MG63 (cell line): ENCODE measurements around the gene EDDM3A. TPM values are rescaled to one million over a fixed set of nuclear protein-coding genes. Genes with fewer than 3 reads are reported as not detected.
"Not testable (repeated sequence)": the region's sequence is repeated elsewhere in the genome, so short reads cannot be mapped to it uniquely, and the experiment has no call there.

Experiments
- DNase-seq: peaks from one replicate; pipeline ENCODE4 v3.0.0-alpha.2; 2020
- H3K27me3 ChIP-seq: fragments of 250-450 bp; sonication (Bioruptor Pico); 2 replicates; pipeline ENCODE4 v1.5.1; 2020; ENCODE audit warnings: mild to moderate bottlenecking, moderate library complexity
- H3K36me3 ChIP-seq: fragments of 250-450 bp; sonication (Bioruptor Pico); 2 replicates; pipeline ENCODE4 v1.5.1; 2020; ENCODE audit warnings: mild to moderate bottlenecking, moderate library complexity
- H3K4me3 ChIP-seq: fragments of 250-450 bp; sonication (Bioruptor Pico); 2 replicates; pipeline ENCODE4 v1.5.1; 2020; ENCODE audit warnings: mild to moderate bottlenecking, moderate library complexity
- H3K9me3 ChIP-seq: fragments of 250-450 bp; sonication (Bioruptor Pico); 2 replicates; pipeline ENCODE4 v1.5.1; 2020; ENCODE audit warnings: mild to moderate bottlenecking, moderate library complexity
- total RNA-seq: library from RNA; depleted of rRNA; stranded (reverse); fragments of >200 nt; shearing (Covaris generic); gene quantifications from 2 replicates; pipeline ENCODE4 v1.2.3, GENCODE V29; 2014; ENCODE audit warnings: low replicate concordance

Gene EDDM3A
- total RNA-seq, 1 experiment from 2014 or later: not detected

- DNase-seq, H3K27me3 ChIP-seq, H3K4me3 ChIP-seq, H3K36me3 ChIP-seq, H3K9me3 ChIP-seq: not testable (repeated sequence)
These were observed 19.6 kb upstream of the EDDM3A start for GRCh38 chr14:20726121-20726520.

DNA sequence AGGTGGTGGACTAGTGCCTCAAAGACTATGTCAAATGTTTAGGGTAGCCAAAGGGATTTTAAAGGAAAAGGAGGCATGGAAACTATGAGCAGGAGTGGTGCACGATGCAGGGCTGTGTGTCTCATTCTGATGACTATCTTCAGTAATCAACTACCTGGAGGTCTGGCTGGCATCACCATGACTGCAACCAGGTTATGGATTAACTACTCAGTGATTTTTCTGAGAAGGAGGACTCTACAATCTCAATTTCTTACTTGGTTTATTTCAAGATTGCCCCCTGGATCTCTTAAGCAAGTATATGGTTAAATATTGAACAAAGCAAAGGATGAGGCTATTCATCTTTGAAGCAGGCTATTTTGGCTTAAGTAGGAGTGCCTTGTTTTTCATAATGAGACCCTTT lies 19.2 kb upstream of the EDDM3A start:
- DNase-seq: no peak
- Histone ChIP-seq H3K9me3 (no peaks in the 10 kb centered on the region), H3K36me3 (no peaks in the 10 kb centered on the region), H3K4me3 (no peak overlapping the region), H3K27me3 (no peaks in the 10 kb centered on the region)

DNA sequence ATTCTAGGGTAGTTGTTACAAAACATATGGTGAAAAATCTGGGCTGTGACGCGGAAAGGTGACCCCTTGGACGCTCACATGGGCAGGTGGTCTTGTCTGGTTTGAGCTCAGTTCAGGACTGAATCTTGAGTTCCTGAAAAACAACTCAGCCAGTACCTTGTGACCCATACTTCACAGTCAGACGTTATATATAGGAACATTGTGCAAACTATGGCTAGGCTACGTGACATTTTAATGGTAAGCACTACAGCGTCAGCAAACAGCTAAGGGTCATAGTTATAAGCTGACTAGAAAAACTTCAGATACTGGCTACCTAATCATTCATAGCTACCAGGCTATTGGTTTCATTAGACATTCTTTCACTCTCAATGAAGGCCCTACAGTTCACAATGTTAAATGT lies 14.8 kb upstream of the EDDM3A start:
- Histone ChIP-seq H3K36me3 (no peaks in the 10 kb centered on the region), H3K4me3 (no peak overlapping the region), H3K27me3 (no peaks in the 10 kb centered on the region), H3K9me3 (no peaks in the 10 kb centered on the region)
- DNase-seq: no peak

DNA sequence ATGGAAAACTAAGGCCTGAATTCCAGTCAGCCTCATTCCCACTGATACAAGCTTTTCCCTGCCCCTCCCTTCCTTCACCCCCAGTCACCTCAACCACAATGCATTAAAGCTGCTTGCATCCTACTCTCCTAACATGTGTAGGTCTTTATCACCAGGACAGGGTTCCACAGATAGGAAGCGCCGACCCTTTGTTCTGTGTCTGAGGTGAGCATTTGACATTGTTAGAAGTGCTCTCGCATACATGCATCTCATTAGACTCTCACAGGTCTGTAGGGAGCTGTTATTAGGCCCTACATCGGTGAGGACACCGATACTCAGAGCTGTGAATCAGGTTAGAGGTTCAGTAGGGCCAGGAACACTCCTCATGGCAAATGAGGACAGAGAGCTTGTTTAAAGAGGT lies 13.2 kb upstream of the EDDM3A start:
- no peaks in the 10 kb centered on the region for H3K36me3 ChIP-seq
- no peak overlapping the region for H3K4me3 ChIP-seq
- H3K9me3 ChIP-seq: no peaks in the 10 kb centered on the region
- DNase-seq: no peak
- H3K27me3 ChIP-seq: no peaks in the 10 kb centered on the region

GRCh38 chr14:20732979-20733635 lies 12.6 kb upstream of the EDDM3A start:
- H3K27me3 ChIP-seq: no peaks in the 10 kb centered on the region
- no peaks in the 10 kb centered on the region for H3K36me3 ChIP-seq
- H3K4me3 ChIP-seq: no peak overlapping the region
- no peaks in the 10 kb centered on the region for H3K9me3 ChIP-seq
- DNase-seq: no peak

- Histone ChIP-seq H3K27me3 (no peaks in the 10 kb centered on the region), H3K9me3 (no peaks in the 10 kb centered on the region), H3K36me3 (no peaks in the 10 kb centered on the region), H3K4me3 (no peak overlapping the region)
- DNase-seq: no peak
These were observed 11.8 kb upstream of the EDDM3A start for GRCh38 chr14:20733684-20734429.

DNA sequence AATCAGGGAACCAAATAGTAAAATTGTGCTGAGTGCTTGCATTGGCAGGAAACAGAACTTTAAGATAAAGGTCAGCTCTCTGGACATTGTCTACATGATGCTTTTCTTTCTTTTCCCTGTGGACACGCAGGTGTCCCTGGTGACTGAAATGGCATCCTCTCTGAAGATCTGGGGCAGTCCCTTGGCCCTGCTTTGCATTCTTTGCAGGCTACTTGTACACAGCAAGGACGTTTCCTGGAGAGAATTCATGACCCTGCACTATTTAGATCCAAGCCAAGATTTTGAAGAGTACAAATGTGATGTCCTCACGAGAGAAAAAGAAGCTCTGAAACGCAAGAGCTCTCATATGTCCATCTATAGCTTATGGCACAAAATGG lies 11.3 kb upstream of the EDDM3A start:
- Histone ChIP-seq H3K9me3 (no peaks in the 10 kb centered on the region), H3K27me3 (no peaks in the 10 kb centered on the region)

GRCh38 chr14:20738292-20738691 lies 7.4 kb upstream of the EDDM3A start:
- DNase-seq, H3K36me3 ChIP-seq, H3K9me3 ChIP-seq, H3K4me3 ChIP-seq, H3K27me3 ChIP-seq: not testable (repeated sequence)

More for the DNA sequence above, 11.3 kb upstream of the EDDM3A start:
- no peak for DNase-seq
- Histone ChIP-seq H3K36me3 (no peaks in the 10 kb centered on the region), H3K4me3 (no peak overlapping the region)

DNA sequence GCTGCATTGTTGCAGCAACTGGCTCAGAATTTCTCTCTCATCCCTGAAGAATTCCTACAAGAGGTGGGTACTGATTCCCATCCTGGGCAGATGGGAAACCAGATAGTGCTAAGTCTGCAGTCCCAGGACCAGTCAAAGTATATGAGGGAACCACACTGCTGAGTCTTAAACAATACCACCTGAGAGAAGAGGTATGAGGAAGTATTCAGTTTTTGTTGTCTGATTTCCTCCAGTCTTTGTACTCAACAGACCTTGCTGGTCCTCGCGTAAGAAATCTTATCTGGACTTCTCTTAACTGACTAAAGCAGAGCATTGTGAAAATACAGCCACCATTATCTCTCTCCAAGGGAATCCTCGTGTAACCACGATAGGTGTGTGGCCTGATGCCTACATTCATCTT lies 3.6 kb upstream of the EDDM3A start:
- no peak for DNase-seq
- no peaks in the 10 kb centered on the region for H3K9me3 ChIP-seq
- H3K36me3 ChIP-seq: no peaks in the 10 kb centered on the region
- no peaks in the 10 kb centered on the region for H3K27me3 ChIP-seq
- no peak overlapping the region for H3K4me3 ChIP-seq

DNA sequence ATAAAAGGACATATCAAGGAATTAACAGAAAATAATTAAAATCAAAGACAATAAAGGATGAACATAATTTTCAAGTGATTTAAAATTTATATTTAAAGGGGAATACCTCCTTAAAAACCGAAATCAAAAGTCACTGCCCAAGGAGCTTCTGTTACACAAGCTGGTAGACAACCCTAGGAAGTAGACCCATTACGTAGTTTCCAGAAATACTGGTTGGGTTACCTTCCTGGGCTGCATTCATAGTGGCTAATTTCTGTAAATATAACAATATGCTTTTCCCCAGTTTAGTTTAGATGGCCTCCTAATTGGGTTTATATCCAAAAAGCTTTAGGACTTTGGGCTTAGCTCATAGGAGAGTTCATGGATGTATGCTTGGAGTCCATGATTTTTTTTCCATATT lies 2.1 kb upstream of the EDDM3A start:
- H3K36me3 ChIP-seq: no peaks in the 10 kb centered on the region
- DNase-seq: no peak
- no peak overlapping the region for H3K4me3 ChIP-seq
- H3K9me3 ChIP-seq: no peaks in the 10 kb centered on the region
- H3K27me3 ChIP-seq: no peaks in the 10 kb centered on the region

GRCh38 chr14:20746566-20746965 lies 879 bp downstream of the EDDM3A start:
- Histone ChIP-seq H3K4me3 (no peak overlapping the region), H3K9me3 (no peaks in the 10 kb centered on the region)
- DNase-seq: no peak

DNA sequence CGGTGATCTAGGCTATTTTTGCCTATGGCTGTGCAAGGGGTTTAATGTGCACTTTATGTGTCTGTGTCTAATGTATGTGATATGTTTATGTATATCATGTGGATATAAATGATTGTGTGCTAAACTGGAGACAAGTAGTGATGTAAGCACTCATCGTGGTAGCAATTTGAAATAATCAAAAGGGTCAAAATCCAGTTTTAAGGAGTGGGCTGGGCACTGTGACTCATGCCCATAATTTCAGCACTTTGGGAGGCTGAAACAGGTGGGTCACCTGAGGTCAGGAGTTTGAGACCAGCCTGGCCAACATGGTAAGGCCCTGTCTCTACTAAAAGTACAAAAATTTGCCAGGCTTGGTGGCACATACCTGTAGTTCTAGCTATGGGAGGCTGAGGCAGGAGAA lies 2.8 kb downstream of the EDDM3A start:
- no peaks in the 10 kb centered on the region for H3K9me3 ChIP-seq
- no peak overlapping the region for H3K4me3 ChIP-seq
- no peaks in the 10 kb centered on the region for H3K36me3 ChIP-seq
- no peaks in the 10 kb centered on the region for H3K27me3 ChIP-seq
- no peak for DNase-seq

More at GRCh38 chr14:20746566-20746965, 879 bp downstream of the EDDM3A start:
- Histone ChIP-seq H3K27me3 (no peaks in the 10 kb centered on the region), H3K36me3 (no peaks in the 10 kb centered on the region)

GRCh38 chr14:20750194-20750593 lies 4.5 kb downstream of the EDDM3A start:
- Histone ChIP-seq H3K9me3 (no peaks in the 10 kb centered on the region), H3K4me3 (no peak overlapping the region), H3K36me3 (no peaks in the 10 kb centered on the region), H3K27me3 (no peaks in the 10 kb centered on the region)
- DNase-seq: no peak

GRCh38 chr14:20751963-20752562 lies 6.4 kb downstream of the EDDM3A start:
- Histone ChIP-seq H3K4me3 (no peak overlapping the region), H3K36me3 (no peaks in the 10 kb centered on the region), H3K9me3 (no peaks in the 10 kb centered on the region), H3K27me3 (no peaks in the 10 kb centered on the region)
- no peak for DNase-seq

DNA sequence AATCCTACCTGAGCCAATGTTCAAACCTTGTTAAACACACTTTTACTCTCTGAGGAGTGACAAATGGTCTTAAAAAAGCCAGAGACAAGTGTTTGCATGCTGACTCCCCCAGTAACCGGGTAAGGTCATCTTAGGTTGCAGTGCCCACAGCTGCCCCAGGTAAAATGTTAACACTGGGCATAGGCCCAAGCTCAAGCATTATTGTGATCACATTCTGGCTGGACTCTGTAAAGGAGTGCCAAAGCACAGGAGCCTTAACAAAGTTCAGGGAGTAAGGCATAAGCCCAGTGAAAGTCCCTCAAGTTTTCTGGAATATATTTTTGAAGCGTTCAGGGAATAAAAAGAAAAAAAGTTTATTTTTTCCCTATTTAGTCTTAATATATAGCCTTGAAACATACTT lies 8.6 kb downstream of the EDDM3A start:
- no peak for DNase-seq
- Histone ChIP-seq H3K27me3 (no peaks in the 10 kb centered on the region), H3K9me3 (no peaks in the 10 kb centered on the region), H3K4me3 (no peak overlapping the region), H3K36me3 (no peaks in the 10 kb centered on the region)

DNA sequence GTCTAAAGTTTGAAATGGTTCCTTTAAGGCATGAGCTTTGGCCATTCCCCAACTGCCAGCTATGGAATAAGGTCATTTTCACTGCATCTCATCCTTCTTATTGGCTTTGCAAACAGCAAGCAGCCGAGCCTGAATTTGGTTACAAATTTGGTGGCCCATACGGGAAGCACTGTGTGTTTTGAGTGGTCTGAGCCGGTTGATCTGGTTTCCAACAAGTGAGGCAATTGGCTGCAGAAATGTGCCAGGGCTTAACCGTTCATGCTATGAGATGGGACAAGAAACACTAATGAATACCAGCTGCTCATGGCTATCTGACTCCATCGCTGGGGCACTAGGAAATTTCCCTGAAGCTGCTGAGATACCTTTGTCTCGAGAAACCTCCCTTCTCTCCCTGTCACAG lies 9.3 kb downstream of the EDDM3A start:
- Histone ChIP-seq H3K27me3 (no peaks in the 10 kb centered on the region), H3K36me3 (no peaks in the 10 kb centered on the region), H3K4me3 (no peak overlapping the region), H3K9me3 (no peaks in the 10 kb centered on the region)
- no peak for DNase-seq

GRCh38 chr14:20757965-20758364 lies 12.3 kb downstream of the EDDM3A start:
- H3K9me3 ChIP-seq: no peaks in the 10 kb centered on the region
- no peaks in the 10 kb centered on the region for H3K36me3 ChIP-seq
- H3K4me3 ChIP-seq: no peak overlapping the region
- no peak for DNase-seq
- H3K27me3 ChIP-seq: no peaks in the 10 kb centered on the region

- not testable (repeated sequence) for H3K9me3 ChIP-seq, H3K27me3 ChIP-seq, H3K4me3 ChIP-seq, DNase-seq, H3K36me3 ChIP-seq
These were observed 13.8 kb downstream of the EDDM3A start for GRCh38 chr14:20759465-20759864.
